Vagina (tissue), 2 donors: ENCODE data around the gene COL23A1. TPM values are rescaled to one million over a fixed set of nuclear protein-coding genes. Genes with fewer than 3 reads are reported as not detected.
"Not testable (repeated sequence)": the region's sequence is repeated elsewhere in the genome, so short reads cannot be mapped to it uniquely, and the experiment has no call there.

Experiments used
- DNase-seq, 2 donors: peaks; one replicate each; pipeline ENCODE4 v3.0.0-alpha.2; 2017; ENCODE audit errors: extremely low spot score in 2 of 2
- H3K27ac ChIP-seq: fragments of 200-600 bp; sonication (generic); one replicate; pipeline ENCODE4 v1.5.1; 2019
- H3K27me3 ChIP-seq: fragments of 200-600 bp; sonication (generic); one replicate; pipeline ENCODE4 v1.5.1; 2019
- H3K36me3 ChIP-seq, 2 donors: fragments of 200-600 bp; sonication (generic); one replicate each; pipeline ENCODE4 v1.5.1; 2017 to 2019
- H3K4me1 ChIP-seq: fragments of 200-600 bp; sonication (generic); one replicate; pipeline ENCODE4 v1.5.1; 2019
- H3K4me3 ChIP-seq, 2 donors: fragments of 200-600 bp; sonication (generic); 1 replicate in 1 of 2; 2 replicates in 1 of 2; pipeline ENCODE4 v1.5.1; 2016 to 2019
- H3K9me3 ChIP-seq: fragments of 200-600 bp; sonication (generic); one replicate; pipeline ENCODE4 v1.5.1; 2019
- POLR2A ChIP-seq, 2 donors: fragments of 450-650 bp; IDR thresholded peaks; one replicate each; pipeline ENCODE4 v1.6.1; 2017; ENCODE audit warnings: antibody characterized with exemption in 2 of 2, mild to moderate bottlenecking in 2 of 2, moderate library complexity in 2 of 2
- POLR2AphosphoS5 ChIP-seq, 2 donors: sonication (generic); formaldehyde crosslinking; IDR thresholded peaks; one replicate each; pipeline ENCODE4 v1.9.0; 2017; ENCODE audit warnings: antibody characterized with exemption in 2 of 2, mild to moderate bottlenecking in 2 of 2, low read depth in 1 of 2; ENCODE audit not compliant: insufficient read depth in 1 of 2
- intact Hi-C: fragments of 100-400 bp; cut with DNase I; formaldehyde crosslinking; loops from one replicate; pipeline ENCODE4 v1.15.1; 2023
- total RNA-seq: library from RNA; depleted of rRNA; stranded (reverse); fragments of >200 nt; gene quantifications from one replicate; pipeline ENCODE4 v1.2.3, GENCODE V29; 2016
- TF ChIP-seq, protein P1 (sequence below), 3 experiments: fragments of 450-650 bp in 2 of 3; fragments of 200-600 bp in 1 of 3; sonication (generic) in 1 of 3; IDR thresholded peaks; one replicate each; pipeline ENCODE4 v1.5.1; 2017 to 2019; ENCODE audit warnings: antibody characterized with exemption in 3 of 3, mild to moderate bottlenecking in 2 of 3, moderate library complexity in 2 of 3

Gene COL23A1
- total RNA-seq, 1 donor from 2014 or later, result 3.7 TPM

DNA sequence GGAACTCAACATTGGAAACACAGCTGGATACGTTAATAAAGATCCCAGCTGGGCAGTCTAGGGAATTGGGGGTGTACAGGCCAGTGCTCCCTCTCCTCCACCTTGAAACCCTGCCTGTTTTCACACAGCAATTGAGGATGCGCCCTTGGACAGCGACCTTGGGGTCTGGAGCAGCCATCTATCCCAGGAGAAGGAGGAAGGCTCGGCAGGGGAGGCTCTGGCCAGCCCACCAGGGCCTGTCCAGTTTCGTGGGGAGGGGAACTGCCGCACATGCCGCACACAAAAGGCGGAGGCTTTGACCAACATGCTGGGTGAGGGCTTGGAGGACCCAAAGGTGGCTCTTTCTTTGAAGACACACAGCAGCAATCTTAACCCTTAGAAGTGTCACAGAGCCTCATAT, 1.4 kb downstream of the COL23A1 start:
- intact Hi-C loops, result no loop called here
- DNase-seq, result no peak
- TF ChIP-seq, protein P1, sequence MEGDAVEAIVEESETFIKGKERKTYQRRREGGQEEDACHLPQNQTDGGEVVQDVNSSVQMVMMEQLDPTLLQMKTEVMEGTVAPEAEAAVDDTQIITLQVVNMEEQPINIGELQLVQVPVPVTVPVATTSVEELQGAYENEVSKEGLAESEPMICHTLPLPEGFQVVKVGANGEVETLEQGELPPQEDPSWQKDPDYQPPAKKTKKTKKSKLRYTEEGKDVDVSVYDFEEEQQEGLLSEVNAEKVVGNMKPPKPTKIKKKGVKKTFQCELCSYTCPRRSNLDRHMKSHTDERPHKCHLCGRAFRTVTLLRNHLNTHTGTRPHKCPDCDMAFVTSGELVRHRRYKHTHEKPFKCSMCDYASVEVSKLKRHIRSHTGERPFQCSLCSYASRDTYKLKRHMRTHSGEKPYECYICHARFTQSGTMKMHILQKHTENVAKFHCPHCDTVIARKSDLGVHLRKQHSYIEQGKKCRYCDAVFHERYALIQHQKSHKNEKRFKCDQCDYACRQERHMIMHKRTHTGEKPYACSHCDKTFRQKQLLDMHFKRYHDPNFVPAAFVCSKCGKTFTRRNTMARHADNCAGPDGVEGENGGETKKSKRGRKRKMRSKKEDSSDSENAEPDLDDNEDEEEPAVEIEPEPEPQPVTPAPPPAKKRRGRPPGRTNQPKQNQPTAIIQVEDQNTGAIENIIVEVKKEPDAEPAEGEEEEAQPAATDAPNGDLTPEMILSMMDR (IDR thresholded peaks at IDR 0.05), result no peak
- TF ChIP-seq POLR2A (IDR thresholded peaks at IDR 0.05) (no peak), POLR2AphosphoS5 (IDR thresholded peaks at IDR 0.05; ENCODE audit: insufficient read depth in 1 of 2, low read depth in 1 of 2) (no peak)
- Histone ChIP-seq H3K9me3 (no peaks in the 10 kb centered on the region), H3K27ac (no peak overlapping the region), H3K27me3 (no peaks in the 10 kb centered on the region), H3K36me3 (no peaks in the 10 kb centered on the region), H3K4me3 (no peak overlapping the region), H3K4me1 (peaks cover 25% of the 10 kb centered on the region)

GRCh38 chr5:178587763-178588611, 2.2 kb downstream of the COL23A1 start:
- TF ChIP-seq POLR2A (IDR thresholded peaks at IDR 0.05) (no peak), POLR2AphosphoS5 (IDR thresholded peaks at IDR 0.05; ENCODE audit: insufficient read depth in 1 of 2, low read depth in 1 of 2) (no peak)
- TF ChIP-seq, protein P1 (IDR thresholded peaks at IDR 0.05), result no peak
- Histone ChIP-seq H3K9me3 (no peaks in the 10 kb centered on the region), H3K36me3 (no peaks in the 10 kb centered on the region), H3K4me3 (no peak overlapping the region), H3K27ac (no peak overlapping the region), H3K27me3 (no peaks in the 10 kb centered on the region), H3K4me1 (peaks cover 25% of the 10 kb centered on the region)
- intact Hi-C loops, result no loop called here
- DNase-seq, result no peak

DNA sequence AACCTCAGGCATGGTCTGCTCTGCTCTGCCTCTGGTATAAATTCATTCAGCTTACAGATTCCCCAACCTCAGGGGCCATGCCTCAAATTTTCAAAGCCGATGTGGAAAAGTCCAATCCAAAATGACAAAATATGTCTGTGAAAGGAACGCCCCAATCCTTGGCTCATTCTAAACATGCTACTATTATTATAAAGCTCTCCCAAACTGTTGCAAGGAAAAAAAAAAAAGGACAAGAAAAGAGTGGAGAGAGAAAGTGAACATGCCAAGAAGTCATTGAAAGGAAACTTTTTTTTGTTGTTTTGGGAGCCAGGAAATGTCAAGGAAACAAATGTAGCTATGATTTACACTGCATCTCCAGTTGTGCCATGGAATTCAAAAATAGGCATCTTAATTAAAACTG, 3.8 kb downstream of the COL23A1 start:
- Histone ChIP-seq H3K27ac (no peak overlapping the region), H3K9me3 (no peaks in the 10 kb centered on the region), H3K27me3 (no peaks in the 10 kb centered on the region), H3K4me1 (peaks cover 25% of the 10 kb centered on the region), H3K4me3 (no peak overlapping the region), H3K36me3 (no peaks in the 10 kb centered on the region)
- intact Hi-C loops, result no loop called here
- TF ChIP-seq, protein P1 (IDR thresholded peaks at IDR 0.05), result no peak
- TF ChIP-seq POLR2AphosphoS5 (IDR thresholded peaks at IDR 0.05; ENCODE audit: insufficient read depth in 1 of 2, low read depth in 1 of 2) (no peak), POLR2A (IDR thresholded peaks at IDR 0.05) (no peak)
- no peak for DNase-seq

DNA sequence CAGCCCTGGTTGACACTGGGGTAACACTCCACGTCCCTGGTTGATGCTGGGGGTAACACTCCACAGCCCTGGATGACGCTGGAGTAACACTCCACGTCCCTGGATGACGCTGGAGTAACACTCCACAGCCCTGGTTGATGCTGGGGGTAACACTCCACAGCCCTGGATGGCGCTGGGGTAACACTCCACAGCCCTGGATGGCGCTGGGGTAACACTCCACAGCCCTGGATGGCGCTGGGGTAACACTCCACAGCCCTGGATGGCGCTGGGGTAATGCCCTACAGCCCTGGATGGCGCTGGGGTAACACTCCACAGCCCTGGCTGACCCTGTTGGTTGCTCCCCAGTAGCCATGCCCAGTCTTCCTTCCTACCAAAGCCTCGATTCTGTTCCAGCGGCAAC, 4.8 kb downstream of the COL23A1 start:
- H3K36me3 ChIP-seq, intact Hi-C loops, H3K4me3 ChIP-seq, H3K9me3 ChIP-seq, H3K27me3 ChIP-seq, H3K27ac ChIP-seq: not testable (repeated sequence)
- peaks cover 20% of the 10 kb centered on the region for H3K4me1 ChIP-seq
- DNase-seq, result peak; percentile 98 to 100

GRCh38 chr5:178583279-178583678, 6.9 kb downstream of the COL23A1 start:
- no peaks in the 10 kb centered on the region for H3K36me3 ChIP-seq
- H3K9me3 ChIP-seq, result no peaks in the 10 kb centered on the region
- H3K27me3 ChIP-seq, result no peaks in the 10 kb centered on the region
- no peak for DNase-seq
- intact Hi-C loops, result no loop called here
- no peak overlapping the region for H3K4me3 ChIP-seq
- TF ChIP-seq POLR2A (IDR thresholded peaks at IDR 0.05) (no peak), POLR2AphosphoS5 (IDR thresholded peaks at IDR 0.05; ENCODE audit: insufficient read depth in 1 of 2, low read depth in 1 of 2) (no peak)
- TF ChIP-seq, protein P1 (IDR thresholded peaks at IDR 0.05), result no peak
- H3K4me1 ChIP-seq, result peaks cover 2% of the 10 kb centered on the region
- H3K27ac ChIP-seq, result no peak overlapping the region
